Adipose tissue (tissue), 3 donors: ENCODE data around the gene MAMDC2. TPM values are rescaled to one million over a fixed set of nuclear protein-coding genes. Genes with fewer than 3 reads are reported as not detected.
"Not testable (repeated sequence)": the region's sequence is repeated elsewhere in the genome, so short reads cannot be mapped to it uniquely, and the experiment has no call there.

Experiments
- H3K27ac ChIP-seq: one replicate; pipeline ENCODE4 v1.5.1; 2013; ENCODE audit warnings: low read depth, low read length
- WGBS, 3 donors: extraction: QIAGEN DNeasy Blood & Tissue Kit; methylation state at CpG; one replicate each; pipeline ENCODE4 v1.1.7; 2013; 5-methylcytosine and 5-hydroxymethylcytosine counted together
- polyA plus RNA-seq, 3 donors: library from polyadenylated mRNA; stranded (reverse); fragments of 200-250 nt; gene quantifications; one replicate each; pipeline ENCODE4 v1.2.3, GENCODE V29; 2013
- donor health status: healthy with polysubstance abuse.
- donor health status: Bipolar disorder and iron deficiency.
- donor health status: healthy.

MAMDC2 gene
- polyA plus RNA-seq, 3 donors: 2.8 to 8.8 (median 3.2) TPM

DNA sequence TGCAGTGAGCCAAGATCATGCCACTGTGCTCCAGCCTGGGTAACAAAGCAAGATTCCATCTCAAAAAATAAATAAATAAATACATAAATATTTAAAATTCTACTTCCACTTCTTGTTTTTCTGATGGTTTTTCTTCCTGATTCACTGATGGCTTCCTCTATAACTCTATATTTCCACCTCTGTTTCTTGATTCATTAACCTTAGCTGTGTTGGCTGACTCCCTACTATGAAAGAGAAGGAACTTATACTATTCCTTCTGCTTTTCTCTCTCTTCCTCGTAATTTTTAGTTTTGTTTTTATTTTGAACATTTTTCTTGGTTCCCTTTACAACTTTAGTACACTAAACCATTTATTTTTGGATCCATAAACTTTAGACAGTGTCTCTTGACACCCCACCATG is 103.5 kb downstream of the MAMDC2 start:
- 59 to 84% (median 60%) methylated on average over 1 of the region's 1 CpG for WGBS, 3 donors
- H3K27ac ChIP-seq: no peak overlapping the region

DNA sequence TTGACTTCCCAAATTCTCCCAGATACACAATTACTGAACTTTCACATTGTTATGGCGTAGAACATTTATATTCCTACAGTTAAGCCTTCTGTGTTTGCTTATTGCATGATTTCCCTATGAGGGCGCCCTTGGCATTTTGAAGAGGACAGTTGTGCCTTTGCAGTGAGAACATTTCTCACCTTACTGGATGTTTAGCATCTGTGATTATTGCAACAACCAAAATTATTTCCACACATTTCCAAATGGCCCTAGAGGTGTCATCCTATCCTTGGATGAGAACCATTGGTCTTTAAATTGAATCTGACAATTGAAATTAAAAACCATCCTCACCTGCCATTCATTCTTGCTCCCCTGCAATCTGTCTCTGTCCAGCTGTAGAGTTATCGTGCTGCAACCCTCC is 104.0 kb downstream of the MAMDC2 start:
- no peak overlapping the region for H3K27ac ChIP-seq
- 89 to 95% (median 95%) methylated on average over 3 of the region's 3 CpGs for WGBS, 3 donors

DNA sequence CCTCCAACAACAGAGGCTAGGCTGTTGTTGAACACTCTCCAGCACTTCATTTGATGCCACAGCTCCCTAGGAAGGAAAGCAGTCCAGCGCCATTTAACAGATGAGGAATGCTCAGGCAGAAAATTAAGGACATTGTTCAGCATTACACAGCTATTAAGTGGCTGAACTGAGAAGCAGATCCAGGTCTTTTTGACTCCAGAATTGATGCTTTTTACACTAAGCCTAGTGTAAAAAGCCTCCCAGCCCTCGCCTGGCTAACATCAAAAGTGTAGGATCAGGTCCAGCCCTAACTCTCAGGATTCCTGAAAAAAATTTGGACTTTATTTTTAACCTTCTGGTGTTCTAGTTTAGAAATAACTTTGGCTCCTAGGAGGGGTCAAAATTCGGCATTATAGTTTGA is 108.7 kb downstream of the MAMDC2 start:
- 63 to 85% (median 64%) methylated on average over 3 of the region's 3 CpGs for WGBS, 3 donors
- H3K27ac ChIP-seq: no peak overlapping the region

DNA sequence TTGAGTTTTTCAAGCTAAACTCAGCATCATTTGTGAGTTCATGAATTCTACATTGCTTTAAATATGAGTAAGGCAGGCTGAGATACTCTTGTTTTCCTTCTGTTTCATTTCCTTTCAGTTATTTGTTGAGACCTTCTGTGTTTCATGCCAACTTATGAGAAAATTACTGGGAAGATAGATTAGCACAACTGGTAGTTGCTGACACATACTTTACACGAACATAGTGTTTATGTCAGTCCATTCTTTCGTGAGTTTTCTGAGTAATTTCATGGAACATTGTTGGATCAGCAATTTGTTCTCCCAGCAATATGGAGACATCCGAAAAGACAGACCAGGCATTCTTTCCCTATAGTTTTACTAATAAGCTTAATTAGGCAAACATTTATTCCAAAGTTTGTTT is 113.1 kb downstream of the MAMDC2 start:
- WGBS, 3 donors: 73 to 88% (median 77%) methylated on average over 3 of the region's 3 CpGs
- H3K27ac ChIP-seq: no peak overlapping the region

DNA sequence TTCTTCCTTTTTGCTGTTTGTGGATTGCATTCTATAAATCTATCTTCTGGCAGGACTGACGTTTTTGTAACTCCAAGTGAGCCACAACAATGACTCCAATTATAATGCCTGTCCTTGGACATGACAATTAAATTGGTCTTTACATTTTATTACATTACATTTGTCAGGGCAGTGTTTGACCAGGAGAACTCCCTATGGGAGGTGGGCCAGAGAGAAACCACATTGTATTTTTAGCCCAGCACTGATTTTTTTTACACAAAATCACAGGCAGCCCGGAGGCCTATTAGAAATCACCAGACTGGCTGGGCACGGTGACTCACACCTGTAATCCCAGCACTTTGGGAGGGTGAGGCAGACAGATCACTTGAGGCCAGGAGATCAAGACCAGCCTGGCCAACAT is 116.0 kb downstream of the MAMDC2 start:
- no peak overlapping the region for H3K27ac ChIP-seq
- 62 to 81% (median 78%) methylated on average over 3 of the region's 3 CpGs for WGBS, 3 donors

DNA sequence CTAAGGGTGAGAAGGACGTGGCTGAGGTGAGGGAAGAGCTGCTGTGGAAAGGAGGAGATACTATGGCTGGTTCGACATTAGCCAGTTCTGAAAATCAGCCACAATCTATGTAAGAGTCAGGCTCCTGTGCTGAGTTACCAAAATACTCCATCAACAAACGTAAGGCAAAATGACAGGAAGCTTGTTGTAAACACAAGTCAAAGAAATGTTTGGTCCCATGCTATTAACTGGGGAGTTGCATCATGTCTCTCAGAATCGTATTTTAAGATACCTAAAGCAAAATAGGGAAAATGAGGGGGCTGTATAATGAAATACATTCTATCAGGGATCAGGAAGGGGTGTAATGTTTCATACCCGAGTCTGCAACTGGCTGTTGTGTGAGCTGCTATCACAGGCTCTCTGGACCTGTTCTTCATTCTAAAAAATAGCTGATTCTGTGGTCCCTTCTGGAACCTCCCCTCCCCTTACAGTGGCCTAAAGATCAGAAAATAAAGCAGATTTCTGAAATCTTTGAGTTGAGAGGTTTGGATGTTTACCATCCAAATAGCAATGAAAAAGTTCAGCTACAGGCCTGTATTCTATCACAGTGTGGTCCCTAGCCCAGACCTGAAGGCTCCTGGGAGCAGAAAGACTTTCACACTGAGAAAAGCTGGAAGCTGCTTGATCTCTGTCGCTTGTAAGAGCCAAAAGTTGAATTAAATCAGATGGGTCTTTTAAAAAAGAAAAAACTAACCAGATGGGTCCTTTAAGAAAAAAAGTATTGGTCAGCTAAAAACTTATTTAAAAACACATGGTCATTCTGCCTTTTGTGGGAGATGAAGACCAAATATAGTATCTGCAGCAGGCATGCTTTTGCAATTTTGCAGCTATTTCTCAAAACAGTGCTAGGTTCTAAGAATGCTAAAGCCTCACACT is 117.3 kb downstream of the MAMDC2 start:
- 43 to 74% (median 56%) methylated on average over 6 of the region's 6 CpGs for WGBS, 3 donors
- H3K27ac ChIP-seq: no peak overlapping the region

DNA sequence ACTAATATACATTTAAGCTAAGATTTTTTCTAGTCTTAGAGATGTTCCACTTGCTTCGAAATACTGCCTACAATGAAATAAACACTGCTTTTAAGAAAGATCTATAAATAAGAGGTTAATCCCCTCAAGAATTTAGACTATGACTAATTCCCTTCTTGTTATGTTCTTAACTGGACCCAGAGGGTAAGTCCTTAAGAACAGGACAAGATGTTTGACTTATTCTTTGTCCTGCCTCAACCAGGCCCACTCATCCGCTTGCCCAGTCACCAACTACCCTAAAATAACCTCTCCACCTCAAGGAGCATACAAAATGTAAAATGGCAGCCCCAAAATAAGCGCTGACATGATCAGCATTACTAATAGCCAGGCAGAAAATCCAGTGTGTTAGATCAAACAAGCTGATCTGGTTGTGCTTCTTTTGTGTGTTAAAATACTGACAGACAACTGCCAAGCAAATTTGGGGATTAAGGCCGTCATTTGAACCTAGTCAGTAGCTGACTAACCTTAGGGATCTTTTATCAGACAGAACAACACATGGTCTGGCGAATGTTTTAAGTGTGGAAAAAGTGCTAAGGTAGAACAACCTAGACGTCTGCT is 121.5 kb downstream of the MAMDC2 start:
- whole genome bisulfite sequencing, 3 donors: 74 to 80% (median 75%) methylated on average over 6 of the region's 6 CpGs
- H3K27ac ChIP-seq: no peak overlapping the region

DNA sequence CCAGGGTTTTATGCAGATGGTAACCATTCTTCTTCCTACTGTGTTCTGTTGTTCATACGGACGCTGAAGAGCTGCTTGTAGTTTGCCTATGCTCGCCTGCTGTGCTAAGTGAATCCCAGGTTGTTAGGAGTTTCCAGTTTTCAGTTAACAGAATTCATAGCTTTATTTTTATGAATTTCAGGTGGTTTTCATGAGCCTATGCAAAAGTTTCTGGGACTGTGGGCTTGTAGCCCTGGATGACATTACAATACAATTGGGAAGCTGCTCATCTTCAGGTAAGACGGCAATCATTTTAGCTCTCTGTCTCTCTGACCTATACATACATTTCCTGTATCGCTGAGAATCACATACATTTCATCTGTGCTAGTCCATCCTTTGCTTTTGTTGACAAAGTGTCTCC is 124.9 kb downstream of the MAMDC2 start:
- H3K27ac ChIP-seq: no peak overlapping the region
- WGBS, 3 donors: 92 to 97% (median 94%) methylated on average over 5 of the region's 5 CpGs

DNA sequence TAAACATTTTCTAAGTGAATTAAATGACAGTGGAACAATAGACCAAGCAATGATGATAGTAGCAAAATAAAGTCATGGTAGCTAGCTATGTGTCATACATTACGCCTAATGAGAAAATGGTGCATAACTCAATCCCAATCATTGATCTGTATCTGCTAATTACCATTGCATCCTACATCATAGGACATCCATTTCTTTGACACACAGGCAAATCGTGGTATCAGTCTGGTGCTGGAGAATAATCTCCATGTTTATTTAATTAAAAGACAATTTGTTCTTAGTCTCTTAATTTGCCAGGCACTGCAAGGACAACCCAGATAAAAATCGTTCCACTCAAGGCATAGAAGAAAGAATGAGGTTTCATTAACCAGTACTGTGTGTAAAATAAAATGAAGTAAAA is 125.6 kb downstream of the MAMDC2 start:
- 77 to 81% (median 78%) methylated on average over 3 of the region's 3 CpGs for WGBS, 3 donors
- no peak overlapping the region for H3K27ac ChIP-seq

DNA sequence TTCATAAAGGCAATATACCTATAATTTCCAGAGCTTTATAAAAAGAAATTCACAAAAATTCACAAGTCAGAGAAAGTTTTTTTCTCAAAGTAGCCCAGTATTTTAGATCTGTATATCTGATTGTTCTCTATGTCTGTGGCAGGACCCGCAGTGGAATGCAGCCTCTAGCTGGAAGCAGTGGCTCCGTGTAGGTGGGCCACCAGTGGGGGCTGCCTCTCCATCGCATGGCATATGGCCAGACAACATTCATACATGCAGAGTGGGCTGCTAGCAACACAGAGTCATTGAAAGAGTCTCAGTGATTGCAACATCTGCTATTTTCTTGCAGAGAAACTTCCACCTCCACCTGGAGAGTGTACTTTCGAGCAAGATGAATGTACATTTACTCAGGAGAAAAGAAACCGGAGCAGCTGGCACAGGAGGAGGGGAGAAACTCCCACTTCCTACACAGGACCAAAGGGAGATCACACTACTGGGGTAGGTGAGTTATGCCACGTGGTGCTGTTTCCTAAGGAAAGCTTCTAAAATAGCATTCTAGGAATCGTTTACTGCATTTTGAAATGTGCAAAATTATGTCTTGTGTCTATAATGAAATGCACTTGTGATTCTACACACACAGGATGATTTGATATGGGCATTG is 126.6 kb downstream of the MAMDC2 start:
- no peak overlapping the region for H3K27ac ChIP-seq
- 67 to 79% (median 70%) methylated on average over 7 of the region's 7 CpGs for WGBS, 3 donors

DNA sequence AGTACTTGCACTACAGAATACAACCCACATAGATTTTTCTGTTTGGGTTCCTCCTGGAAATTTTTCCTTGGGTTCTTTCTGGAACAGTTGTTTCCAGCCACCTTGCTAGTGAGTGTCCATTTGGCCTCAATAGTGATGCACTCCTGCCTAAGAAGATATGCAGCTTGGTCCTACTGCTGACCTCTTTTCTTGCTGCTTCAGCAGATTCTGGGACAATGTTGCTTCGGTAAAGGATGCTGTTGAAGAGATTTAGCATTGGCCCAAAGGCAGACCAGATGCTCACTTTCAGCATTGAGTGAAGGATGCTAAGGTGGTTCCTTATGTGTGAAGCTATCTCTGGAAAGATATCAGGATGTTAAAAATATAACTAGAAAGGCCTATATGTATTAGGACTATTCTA is 128.9 kb downstream of the MAMDC2 start:
- H3K27ac ChIP-seq: no peak overlapping the region
- WGBS, 3 donors: 78 to 90% (median 79%) methylated on average over 1 of the region's 1 CpG

DNA sequence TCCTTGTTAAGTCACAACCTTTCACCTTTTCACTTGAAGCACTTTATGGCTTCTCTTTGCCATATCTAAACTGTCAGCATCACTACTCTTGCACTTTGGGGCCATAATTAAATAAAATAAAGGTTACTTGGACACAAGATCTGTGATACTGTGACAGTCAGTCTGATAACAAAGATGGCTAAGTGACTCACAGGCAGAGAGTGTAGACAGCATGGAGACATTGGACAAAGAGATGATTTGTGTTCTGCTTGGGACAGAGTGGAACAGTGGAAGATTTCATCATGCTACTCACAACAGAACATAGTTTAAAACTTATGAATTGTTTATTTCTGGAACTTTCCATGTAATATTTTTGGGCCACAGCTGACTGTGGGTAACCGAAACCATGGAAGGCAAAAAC is 133.5 kb downstream of the MAMDC2 start:
- WGBS, 3 donors: 97 to 100% (median 98%) methylated on average over 1 of the region's 1 CpG
- H3K27ac ChIP-seq: no peak overlapping the region

DNA sequence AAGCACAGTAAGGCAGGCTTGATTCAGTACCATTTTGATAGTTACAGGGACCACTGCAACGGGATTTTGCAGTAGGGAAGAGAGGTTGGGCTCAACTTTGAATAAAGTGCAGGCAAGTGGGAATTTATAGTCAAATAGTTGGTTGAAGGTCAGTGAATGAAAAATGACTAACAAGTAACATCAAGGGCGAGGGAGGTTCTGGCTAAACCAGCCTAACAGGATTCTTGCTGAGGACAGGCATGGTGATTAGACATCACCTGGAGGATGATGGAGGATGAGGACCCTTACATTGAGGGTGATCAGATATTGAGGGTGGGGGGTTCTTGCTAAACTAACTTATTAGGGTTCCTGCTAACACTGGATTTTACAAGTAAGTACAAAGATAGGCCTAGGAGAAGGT is 149.1 kb downstream of the MAMDC2 start:
- whole genome bisulfite sequencing, 3 donors: 66 to 90% (median 87%) methylated on average over 2 of the region's 2 CpGs
- no peak overlapping the region for H3K27ac ChIP-seq

DNA sequence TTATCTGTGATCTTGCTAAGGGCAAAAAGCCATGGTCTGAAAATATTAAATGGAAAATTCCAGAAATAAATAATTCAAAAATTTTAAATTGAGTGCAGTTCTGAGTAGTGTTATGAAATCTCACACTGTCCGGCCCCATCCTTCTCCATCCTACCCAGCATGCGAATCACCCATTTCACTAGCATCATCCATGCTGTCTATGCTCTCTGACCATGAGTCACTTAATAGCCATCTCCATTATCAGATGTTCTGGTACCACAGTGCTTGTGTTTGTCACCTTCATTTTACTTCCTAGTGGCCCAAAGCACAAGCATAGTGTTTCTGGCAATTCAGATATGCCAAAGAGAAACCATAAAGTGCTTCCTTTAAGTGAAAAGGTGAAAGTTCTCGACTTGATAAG is 151.8 kb downstream of the MAMDC2 start:
- WGBS, 3 donors: 88 to 95% (median 93%) methylated on average over 3 of the region's 3 CpGs
- H3K27ac ChIP-seq: no peak overlapping the region

DNA sequence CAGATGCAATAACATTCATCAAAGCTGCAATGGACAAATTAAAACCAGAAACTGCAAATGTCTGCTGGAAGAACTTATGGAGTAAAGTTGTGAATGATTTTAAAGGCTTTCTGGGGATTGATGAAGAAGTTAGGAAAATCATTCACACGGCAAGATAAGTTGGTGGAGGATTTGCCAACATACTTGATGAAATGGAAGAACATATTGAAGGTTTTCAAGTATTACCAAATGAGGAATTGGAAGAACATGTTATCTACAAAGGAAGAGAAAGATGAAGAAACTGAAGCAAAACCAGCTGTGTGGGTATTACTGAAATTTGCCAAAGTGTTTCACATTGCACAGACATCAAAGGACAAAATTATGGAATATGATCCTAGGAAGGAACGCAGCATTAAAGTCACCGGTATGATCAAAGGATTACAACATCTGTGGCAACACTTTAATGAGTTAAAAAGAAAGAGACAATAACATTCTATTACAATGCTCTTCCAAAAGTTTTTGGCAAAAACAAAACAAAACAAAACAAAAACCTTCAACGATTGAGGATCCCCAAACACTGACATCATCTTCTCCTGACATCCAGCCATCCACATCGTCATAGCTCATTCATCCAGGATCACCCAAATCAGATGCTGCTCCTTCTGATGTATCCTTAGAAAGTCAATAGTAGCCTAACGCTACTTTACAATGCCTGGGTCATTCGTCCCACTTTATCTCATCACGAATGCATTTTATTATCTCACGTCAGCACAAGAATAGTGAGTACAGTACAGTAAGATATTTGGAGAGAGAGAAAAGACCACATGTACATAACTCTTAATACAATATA is 153.8 kb downstream of the MAMDC2 start:
- WGBS, 3 donors: 72 to 85% (median 76%) methylated on average over 9 of the region's 9 CpGs

DNA sequence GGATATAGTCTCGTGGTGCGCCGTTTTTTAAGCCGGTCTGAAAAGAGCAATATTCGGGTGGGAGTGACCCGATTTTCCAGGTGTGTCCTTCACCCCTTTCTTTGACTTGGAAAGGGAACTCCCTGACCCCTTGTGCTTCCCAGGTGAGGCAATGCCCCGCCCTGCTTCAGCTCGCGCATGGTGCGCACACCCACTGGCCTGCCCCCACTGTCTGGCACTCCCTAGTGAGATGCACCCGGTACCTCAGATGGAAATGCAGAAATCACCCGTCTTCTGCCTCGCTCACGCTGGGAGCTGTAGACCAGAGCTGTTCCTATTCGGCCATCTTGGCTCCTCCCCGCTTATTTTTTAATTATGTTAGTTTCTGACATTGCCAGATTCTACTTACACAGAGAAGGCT is 161.1 kb downstream of the MAMDC2 start:
- 92 to 97% (median 94%) methylated on average over 16 of the region's 16 CpGs for WGBS, 3 donors
- not testable (repeated sequence) for H3K27ac ChIP-seq

More for the DNA sequence above, 153.8 kb downstream of the MAMDC2 start:
- H3K27ac ChIP-seq: no peak overlapping the region

DNA sequence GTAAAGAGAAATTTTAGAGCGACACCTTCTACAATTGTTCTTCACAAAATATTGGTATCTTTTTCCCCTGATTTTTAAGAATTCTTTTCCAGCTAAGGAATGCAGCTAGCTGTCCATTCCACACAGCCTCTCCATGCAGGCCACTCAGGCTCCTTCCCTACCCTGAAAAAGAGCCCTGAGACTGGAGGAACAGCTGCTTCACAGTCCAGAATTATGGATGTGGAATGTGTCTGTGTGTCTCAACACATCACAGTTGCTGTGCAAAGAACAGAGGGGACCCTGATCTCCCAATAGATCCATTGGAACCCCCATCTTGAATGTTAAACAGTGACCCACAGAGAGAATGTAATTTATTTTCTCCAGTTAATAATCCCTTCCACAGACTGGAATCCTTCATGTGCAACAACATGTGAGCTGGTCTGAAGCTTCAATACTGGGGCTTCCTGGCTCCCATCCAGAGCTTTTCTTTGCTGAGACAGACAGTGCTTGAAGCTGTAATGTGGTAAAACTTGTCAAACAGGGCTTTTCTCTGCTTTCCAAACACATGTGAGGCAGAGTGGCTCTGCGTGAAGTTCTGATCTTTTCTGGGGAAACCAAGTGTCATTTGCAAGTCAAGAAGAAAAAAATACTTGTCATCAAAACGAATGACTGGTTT is 161.8 kb downstream of the MAMDC2 start:
- H3K27ac ChIP-seq: no peak overlapping the region
- 61 to 64% (median 62%) methylated on average over 3 of the region's 3 CpGs for WGBS, 3 donors

DNA sequence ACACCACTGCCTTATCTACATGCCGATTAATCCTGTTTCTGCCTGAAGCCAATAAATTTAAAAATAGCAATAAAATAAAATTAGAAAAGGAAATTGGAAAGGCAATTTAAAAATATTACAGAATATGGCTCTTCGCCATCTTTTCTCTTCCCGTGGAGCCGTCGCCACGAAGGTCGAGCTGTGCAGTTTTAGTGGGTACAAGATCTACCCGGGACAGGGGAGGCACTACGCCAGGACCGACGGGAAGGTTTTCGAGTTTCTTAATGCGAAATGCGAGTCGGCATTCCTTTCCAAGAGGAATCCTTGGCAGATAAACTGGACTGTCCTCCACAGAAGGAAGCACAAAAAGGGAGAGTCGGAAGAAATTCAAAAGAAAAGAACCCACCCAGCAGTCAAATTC is 173.4 kb downstream of the MAMDC2 start:
- 79 to 89% (median 80%) methylated on average over 16 of the region's 16 CpGs for WGBS, 3 donors
- no peak overlapping the region for H3K27ac ChIP-seq
